Thyroid gland (tissue), 4 donors: Measurements from ENCODE around the gene BTBD9. TPM values are rescaled to one million over a fixed set of nuclear protein-coding genes. Genes with fewer than 3 reads are reported as not detected.

Experiments used
- DNase-seq, 2 donors: peaks; one replicate each; pipeline ENCODE4 v3.0.0-alpha.2; 2019
- H3K27ac ChIP-seq, 3 donors: fragments of 200-600 bp; sonication (generic); 1 replicate in 2 of 3; 2 replicates in 1 of 3; pipeline ENCODE4 v1.5.1; 2016 to 2019; ENCODE audit warnings: mild to moderate bottlenecking in 1 of 3, moderate library complexity in 1 of 3
- H3K27me3 ChIP-seq: fragments of 200-600 bp; sonication (generic); one replicate; pipeline ENCODE4 v1.5.1; 2019
- H3K36me3 ChIP-seq, 2 donors: fragments of 200-600 bp; sonication (generic); one replicate each; pipeline ENCODE4 v1.5.1; 2016 to 2019
- H3K4me1 ChIP-seq, 2 donors: fragments of 200-600 bp; sonication (generic); one replicate each; pipeline ENCODE4 v1.5.1; 2017 to 2019
- H3K4me3 ChIP-seq, 3 donors: fragments of 200-600 bp; sonication (generic); replicated peaks in 1 of 3; 1 replicate in 2 of 3; 2 replicates in 1 of 3; pipeline ENCODE4 v1.5.1; 2016; ENCODE audit warnings: mild to moderate bottlenecking in 1 of 3
- H3K9me3 ChIP-seq: fragments of 200-600 bp; sonication (generic); one replicate; pipeline ENCODE4 v1.5.1; 2017
- CTCF ChIP-seq, 6 experiments: fragments of 200-600 bp in 3 of 6; fragments of 450-650 bp in 3 of 6; sonication (generic) in 3 of 6; IDR thresholded peaks; one replicate each; pipeline ENCODE4 v1.5.1; 2016 to 2019; ENCODE audit warnings: antibody characterized with exemption in 6 of 6, mild to moderate bottlenecking in 2 of 6, inconsistent platforms in 1 of 6, moderate library complexity in 1 of 6
- POLR2A ChIP-seq, 2 donors: fragments of 450-650 bp; IDR thresholded peaks; one replicate each; pipeline ENCODE4 v1.6.1; 2017; ENCODE audit warnings: antibody characterized with exemption in 2 of 2, mild to moderate bottlenecking in 2 of 2, moderate library complexity in 1 of 2
- WGBS, 2 donors: methylation state at CpG; one replicate each; pipeline ENCODE4 v1.1.5; 2017; 5-methylcytosine and 5-hydroxymethylcytosine counted together
- intact Hi-C: fragments of 100-400 bp; cut with DNase I; formaldehyde crosslinking; loops from one replicate; pipeline ENCODE4 v1.15.1; 2023
- total RNA-seq, 4 donors: library from RNA; depleted of rRNA; stranded (reverse); fragments of >200 nt; gene quantifications; one replicate each; pipeline ENCODE4 v1.2.3, GENCODE V29; 2016

The BTBD9 gene
- total RNA-seq, 4 donors from 2014 or later, result 17.3 to 32.0 (median 27.4) TPM

GRCh38 chr6:38141716-38142115, 498.0 kb downstream of the BTBD9 start:
- H3K27ac ChIP-seq, result no peak overlapping the region
- no peak overlapping the region for H3K4me3 ChIP-seq
- no peak for DNase-seq
- no peaks in the 10 kb centered on the region for H3K36me3 ChIP-seq
- no peaks in the 10 kb centered on the region for H3K27me3 ChIP-seq
- intact Hi-C loops, result no loop called here
- TF ChIP-seq POLR2A (IDR thresholded peaks at IDR 0.05) (no peak), CTCF (IDR thresholded peaks at IDR 0.05) (no peak)
- WGBS, 2 donors, result 95 to 96% methylated on average over 6 of the region's 6 CpGs
- H3K4me1 ChIP-seq, result peaks cover 27 to 37% of the 10 kb centered on the region in 2 donors
- no peaks in the 10 kb centered on the region for H3K9me3 ChIP-seq

- intact Hi-C loops, result no loop called here
Observed at GRCh38 chr6:38141085-38141484, 498.6 kb downstream of the BTBD9 start.

GRCh38 chr6:38138374-38138773, 501.4 kb downstream of the BTBD9 start:
- no peaks in the 10 kb centered on the region for H3K36me3 ChIP-seq
- H3K27me3 ChIP-seq, result no peaks in the 10 kb centered on the region
- no peak overlapping the region for H3K4me3 ChIP-seq
- H3K9me3 ChIP-seq, result no peaks in the 10 kb centered on the region
- TF ChIP-seq POLR2A (IDR thresholded peaks at IDR 0.05) (no peak), CTCF (IDR thresholded peaks at IDR 0.05) (no peak)
- intact Hi-C loops, result no loop called here
- H3K4me1 ChIP-seq, result peaks cover 18 to 24% of the 10 kb centered on the region in 2 donors
- DNase-seq, result no peak
- 89 to 94% methylated on average over 5 of the region's 5 CpGs for WGBS, 2 donors
- H3K27ac ChIP-seq, result no peak overlapping the region

More at GRCh38 chr6:38141085-38141484, 498.6 kb downstream of the BTBD9 start:
- Histone ChIP-seq H3K4me3 (no peak overlapping the region), H3K9me3 (no peaks in the 10 kb centered on the region), H3K4me1 (peaks cover 26 to 35% of the 10 kb centered on the region in 2 donors), H3K27me3 (no peaks in the 10 kb centered on the region), H3K27ac (no peak overlapping the region), H3K36me3 (no peaks in the 10 kb centered on the region)
- TF ChIP-seq CTCF (IDR thresholded peaks at IDR 0.05) (no peak), POLR2A (IDR thresholded peaks at IDR 0.05) (no peak)
- no peak for DNase-seq
- 69 to 73% methylated on average over 4 of the region's 4 CpGs for WGBS, 2 donors

GRCh38 chr6:38137608-38138265, 502.0 kb downstream of the BTBD9 start:
- Histone ChIP-seq H3K4me3 (no peak overlapping the region), H3K27ac (no peak overlapping the region), H3K36me3 (no peaks in the 10 kb centered on the region), H3K4me1 (peaks cover 12 to 17% of the 10 kb centered on the region in 2 donors), H3K9me3 (no peaks in the 10 kb centered on the region), H3K27me3 (no peaks in the 10 kb centered on the region)
- DNase-seq, result no peak
- no peak for TF ChIP-seq POLR2A (IDR thresholded peaks at IDR 0.05)
- no peak for TF ChIP-seq CTCF (IDR thresholded peaks at IDR 0.05)
- 96 to 97% methylated on average over 8 of the region's 8 CpGs for WGBS, 2 donors
- intact Hi-C loops, result no loop called here

- intact Hi-C loops, result no loop called here
Observed at GRCh38 chr6:38136547-38136946, 503.2 kb downstream of the BTBD9 start.

More at GRCh38 chr6:38136547-38136946, 503.2 kb downstream of the BTBD9 start:
- peaks cover 12 to 16% of the 10 kb centered on the region in 2 donors for H3K4me1 ChIP-seq
- no peaks in the 10 kb centered on the region for H3K36me3 ChIP-seq
- no peak for TF ChIP-seq CTCF (IDR thresholded peaks at IDR 0.05)
- no peak for TF ChIP-seq POLR2A (IDR thresholded peaks at IDR 0.05)
- 85 to 94% methylated on average over 4 of the region's 4 CpGs for WGBS, 2 donors
- no peaks in the 10 kb centered on the region for H3K27me3 ChIP-seq
- H3K27ac ChIP-seq, result no peak overlapping the region
- H3K9me3 ChIP-seq, result no peaks in the 10 kb centered on the region
- DNase-seq, result no peak
- H3K4me3 ChIP-seq, result no peak overlapping the region
